ENCODE measurements around the gene CST1.
"Not testable (repeated sequence)": the region's sequence is repeated elsewhere in the genome, so short reads cannot be mapped to it uniquely, and the experiment has no call there.

DNA sequence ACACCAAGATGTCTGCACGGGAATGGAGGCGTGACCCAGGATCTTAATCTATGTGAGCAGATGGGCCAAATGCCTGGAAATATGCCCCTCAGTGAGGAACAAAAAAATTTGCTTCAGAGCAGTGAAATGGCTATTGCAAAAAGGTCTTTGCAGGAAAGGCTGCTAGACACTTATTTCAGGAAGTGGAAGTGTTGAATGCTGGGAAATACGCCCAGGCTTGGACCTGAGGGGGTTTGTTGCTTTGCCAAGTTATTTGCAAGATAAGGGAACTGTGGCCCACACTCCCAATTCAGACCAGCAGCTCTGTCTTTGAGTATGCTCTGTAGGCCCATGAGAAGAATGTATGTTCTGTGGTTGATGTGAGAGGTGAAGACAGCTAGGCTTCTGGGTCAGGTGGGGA, 15.3 kb downstream of the CST1 start:
- TF ChIP-seq, protein P1, sequence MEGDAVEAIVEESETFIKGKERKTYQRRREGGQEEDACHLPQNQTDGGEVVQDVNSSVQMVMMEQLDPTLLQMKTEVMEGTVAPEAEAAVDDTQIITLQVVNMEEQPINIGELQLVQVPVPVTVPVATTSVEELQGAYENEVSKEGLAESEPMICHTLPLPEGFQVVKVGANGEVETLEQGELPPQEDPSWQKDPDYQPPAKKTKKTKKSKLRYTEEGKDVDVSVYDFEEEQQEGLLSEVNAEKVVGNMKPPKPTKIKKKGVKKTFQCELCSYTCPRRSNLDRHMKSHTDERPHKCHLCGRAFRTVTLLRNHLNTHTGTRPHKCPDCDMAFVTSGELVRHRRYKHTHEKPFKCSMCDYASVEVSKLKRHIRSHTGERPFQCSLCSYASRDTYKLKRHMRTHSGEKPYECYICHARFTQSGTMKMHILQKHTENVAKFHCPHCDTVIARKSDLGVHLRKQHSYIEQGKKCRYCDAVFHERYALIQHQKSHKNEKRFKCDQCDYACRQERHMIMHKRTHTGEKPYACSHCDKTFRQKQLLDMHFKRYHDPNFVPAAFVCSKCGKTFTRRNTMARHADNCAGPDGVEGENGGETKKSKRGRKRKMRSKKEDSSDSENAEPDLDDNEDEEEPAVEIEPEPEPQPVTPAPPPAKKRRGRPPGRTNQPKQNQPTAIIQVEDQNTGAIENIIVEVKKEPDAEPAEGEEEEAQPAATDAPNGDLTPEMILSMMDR (conservative IDR thresholded peaks at IDR 0.05 in 1 of 2, IDR thresholded peaks at IDR 0.05 in 1 of 2; ENCODE audit: low read depth in 1 of 2, low read length in 2 of 2) = not testable (repeated sequence)
- not testable (repeated sequence) for TF ChIP-seq EZH2 (IDR thresholded peaks at IDR 0.05; ENCODE audit: low read length, missing control alignments)

Measured in fibroblast of lung (primary cell).